H9 (cell line): ENCODE data around the gene NAB2. TPM values are rescaled to one million over a fixed set of nuclear protein-coding genes. Genes with fewer than 3 reads are reported as not detected.

Experiments used
- DNase-seq: peaks from one replicate; pipeline ENCODE4 v3.0.0-alpha.2; 2017
- H2AFZ ChIP-seq: one replicate; pipeline ENCODE4 v1.6.1; 2013; ENCODE audit warnings: mild to moderate bottlenecking, low read length, control low read depth, moderate library complexity
- H2AK5ac ChIP-seq: 2 replicates; pipeline ENCODE4 v1.6.1; 2013; ENCODE audit warnings: low read length, control low read depth, mixed read lengths; ENCODE audit not compliant: insufficient read length
- H2BK120ac ChIP-seq: one replicate; pipeline ENCODE4 v1.6.1; 2013; ENCODE audit warnings: low read depth, mild to moderate bottlenecking, low read length, control low read depth, inconsistent platforms; ENCODE audit not compliant: poor library complexity, severe bottlenecking
- H2BK12ac ChIP-seq: 2 replicates; pipeline ENCODE4 v1.6.1; 2013; ENCODE audit warnings: low read length, control low read depth, mixed read lengths, low read depth; ENCODE audit not compliant: insufficient read length
- H2BK15ac ChIP-seq: 2 replicates; pipeline ENCODE4 v1.6.1; 2013; ENCODE audit warnings: low read depth, low read length, control low read depth
- H2BK20ac ChIP-seq: one replicate; pipeline ENCODE4 v1.6.1; 2013; ENCODE audit warnings: low read depth, mild to moderate bottlenecking, low read length, control low read depth, inconsistent platforms; ENCODE audit not compliant: poor library complexity, severe bottlenecking
- H2BK5ac ChIP-seq: 2 replicates; pipeline ENCODE4 v1.6.1; 2013; ENCODE audit warnings: low read length, control low read depth, mixed read lengths; ENCODE audit not compliant: insufficient read length
- H3K14ac ChIP-seq: 2 replicates; pipeline ENCODE4 v1.6.1; 2013; ENCODE audit warnings: low read length, control low read depth; ENCODE audit not compliant: insufficient read depth
- H3K18ac ChIP-seq: 2 replicates; pipeline ENCODE4 v1.6.1; 2013; ENCODE audit warnings: low read depth, mild to moderate bottlenecking, mixed read lengths, low read length, control low read depth; ENCODE audit not compliant: insufficient read length
- H3K23ac ChIP-seq: 2 replicates; pipeline ENCODE4 v1.6.1; 2013; ENCODE audit warnings: low read length, control low read depth, mixed read lengths, low read depth; ENCODE audit not compliant: insufficient read length
- H3K23me2 ChIP-seq: 2 replicates; pipeline ENCODE4 v1.6.1; 2013; ENCODE audit warnings: low read depth, mild to moderate bottlenecking, mixed read lengths, low read length, control low read depth; ENCODE audit not compliant: insufficient read length, poor library complexity, severe bottlenecking
- H3K27ac ChIP-seq: 2 replicates; pipeline ENCODE4 v1.5.1; 2013; ENCODE audit warnings: low read length, control low read depth, mixed read lengths, low read depth; ENCODE audit not compliant: insufficient read length
- H3K27me3 ChIP-seq: 2 replicates; pipeline ENCODE4 v1.6.1; 2013; ENCODE audit warnings: low read length, control low read depth, inconsistent platforms; ENCODE audit not compliant: insufficient read depth
- H3K4ac ChIP-seq: 2 replicates; pipeline ENCODE4 v1.6.1; 2013; ENCODE audit warnings: low read depth, mild to moderate bottlenecking, control low read depth, inconsistent platforms, low read length, moderate library complexity
- H3K4me1 ChIP-seq: 2 replicates; pipeline ENCODE4 v1.6.1; 2013; ENCODE audit warnings: low read length, control low read depth, inconsistent platforms; ENCODE audit not compliant: insufficient read depth
- H3K4me2 ChIP-seq: 2 replicates; pipeline ENCODE4 v1.6.1; 2013; ENCODE audit warnings: low read length, control low read depth, mixed read lengths; ENCODE audit not compliant: insufficient read length, insufficient read depth
- H3K56ac ChIP-seq: 2 replicates; pipeline ENCODE4 v1.6.1; 2013; ENCODE audit warnings: low read depth, mild to moderate bottlenecking, mixed read lengths, low read length, control low read depth; ENCODE audit not compliant: insufficient read length
- H3K79me1 ChIP-seq: 2 replicates; pipeline ENCODE4 v1.6.1; 2013; ENCODE audit warnings: low read depth, mild to moderate bottlenecking, moderate library complexity, low read length, control low read depth, inconsistent platforms; ENCODE audit not compliant: insufficient read depth, poor library complexity, severe bottlenecking
- H3K79me2 ChIP-seq: 2 replicates; pipeline ENCODE4 v1.6.1; 2013; ENCODE audit warnings: low read length, control low read depth, inconsistent platforms; ENCODE audit not compliant: insufficient read depth
- H3K9ac ChIP-seq: 2 replicates; pipeline ENCODE4 v1.6.1; 2013; ENCODE audit warnings: low read length, control low read depth, mixed read lengths; ENCODE audit not compliant: insufficient read length; ENCODE audit errors: extremely low read depth
- H3K9me3 ChIP-seq: one replicate; pipeline ENCODE4 v1.6.1; 2013; ENCODE audit warnings: low read depth, low read length, inconsistent platforms; ENCODE audit not compliant: control insufficient read depth
- H3T11ph ChIP-seq: one replicate; pipeline ENCODE4 v1.6.1; 2013; ENCODE audit warnings: mild to moderate bottlenecking, low read length, control low read depth, inconsistent platforms
- H4K20me1 ChIP-seq: one replicate; pipeline ENCODE4 v1.6.1; 2013; ENCODE audit not compliant: control insufficient read depth, insufficient read length, insufficient read depth
- H4K5ac ChIP-seq: 2 replicates; pipeline ENCODE4 v1.6.1; 2013; ENCODE audit warnings: low read depth, mild to moderate bottlenecking, mixed read lengths, low read length, control low read depth; ENCODE audit not compliant: insufficient read length
- H4K8ac ChIP-seq: replicated peaks from 2 replicates; pipeline ENCODE4 v1.6.1; 2013; ENCODE audit warnings: low read length, control low read depth, mixed read lengths, low read depth; ENCODE audit not compliant: insufficient read length
- H4K91ac ChIP-seq: 2 replicates; pipeline ENCODE4 v1.6.1; 2013; ENCODE audit warnings: low read depth, mild to moderate bottlenecking, moderate library complexity, mixed read lengths, low read length, control low read depth; ENCODE audit not compliant: insufficient read length
- H3K27ac Mint-ChIP-seq, 3 experiments: 2 replicates in 2 of 3; 3 replicates in 1 of 3; pipeline ENCODE4 v1.8.0; 2020 to 2021; ENCODE audit warnings: mixed read lengths in 3 of 3, mild to moderate bottlenecking in 1 of 3, moderate library complexity in 1 of 3
- H3K27me3 Mint-ChIP-seq: 2 replicates; pipeline ENCODE4 v1.8.0; 2021; ENCODE audit warnings: low read depth, mild to moderate bottlenecking, moderate library complexity, mixed read lengths
- H3K36me3 Mint-ChIP-seq, 3 experiments: 2 replicates in 2 of 3; 3 replicates in 1 of 3; pipeline ENCODE4 v1.8.0; 2020 to 2021; ENCODE audit warnings: low read depth in 3 of 3, mixed read lengths in 3 of 3; ENCODE audit not compliant: insufficient read depth in 1 of 3
- H3K4me1 Mint-ChIP-seq, 2 experiments: 2 replicates each; pipeline ENCODE4 v1.8.0; 2020; ENCODE audit warnings: mixed read lengths in 2 of 2
- H3K4me3 Mint-ChIP-seq, 2 experiments: 2 replicates in 1 of 2; 3 replicates in 1 of 2; pipeline ENCODE4 v1.8.0; 2020 to 2021; ENCODE audit warnings: mild to moderate bottlenecking in 2 of 2, mixed read lengths in 2 of 2, moderate library complexity in 1 of 2
- H3K9me3 Mint-ChIP-seq, 2 experiments: 2 replicates in 1 of 2; 3 replicates in 1 of 2; pipeline ENCODE4 v1.8.0; 2020; ENCODE audit warnings: mild to moderate bottlenecking in 2 of 2, mixed read lengths in 2 of 2, moderate library complexity in 1 of 2
- CTCF ChIP-seq: fragments of 200-600 bp; sonication (generic); conservative IDR thresholded peaks from 3 replicates; pipeline ENCODE4 v1.8.0; 2021; ENCODE audit warnings: antibody characterized with exemption, mild to moderate bottlenecking
- WGBS: extraction: QIAGEN DNeasy Blood & Tissue Kit; methylation state at CpG from one replicate; pipeline ENCODE4 v1.1.7; 2013; ENCODE audit warnings: missing lambda C conversion rate, low lambda C conversion rate, mixed read lengths; ENCODE audit not compliant: insufficient read length; ENCODE audit errors: extremely low coverage; 5-methylcytosine and 5-hydroxymethylcytosine counted together
- total RNA-seq: library from RNA; stranded (reverse); gene quantifications from 2 replicates; pipeline ENCODE4 v1.2.1, GENCODE V29; 2021

The NAB2 gene
- total RNA-seq, 1 experiment from 2014 or later: 67.8 TPM

GRCh38 chr12:57099766-57100165 lies 10.9 kb downstream of the NAB2 start:
- H3K36me3 Mint-ChIP-seq: peaks cover 4 to 64% (median 56%) of the 10 kb centered on the region in 3 experiments
- no peak overlapping the region for H3K27ac ChIP-seq

More at GRCh38 chr12:57099766-57100165, 10.9 kb downstream of the NAB2 start:
- H3T11ph ChIP-seq: no peak overlapping the region
- no peak overlapping the region for H4K8ac ChIP-seq
- no peak overlapping the region for H3K14ac ChIP-seq
- no peak overlapping the region for H2BK12ac ChIP-seq
- H3K4ac ChIP-seq: no peak overlapping the region
- no peaks in the 10 kb centered on the region for H4K20me1 ChIP-seq
- no peak overlapping the region for H2BK15ac ChIP-seq
- H3K27me3 ChIP-seq: no peaks in the 10 kb centered on the region
- H3K4me3 Mint-ChIP-seq: no peak overlapping the region
- no peak overlapping the region for H2AK5ac ChIP-seq
- H2BK120ac ChIP-seq: no peak overlapping the region
- no peaks in the 10 kb centered on the region for H3K79me2 ChIP-seq
- no peak overlapping the region for H3K9ac ChIP-seq
- no peaks in the 10 kb centered on the region; the same call in 1 of the 2 replicates for H3K27me3 Mint-ChIP-seq
- H3K56ac ChIP-seq: no peak overlapping the region
- WGBS: no CpG with 5 or more reads among the region's 12 CpGs
- H2BK5ac ChIP-seq: no peak overlapping the region
- no peak overlapping the region for H4K91ac ChIP-seq
- no peak overlapping the region for H2BK20ac ChIP-seq
- no peak overlapping the region for H2AFZ ChIP-seq
- no peak for TF ChIP-seq CTCF
- H3K79me1 ChIP-seq: no peaks in the 10 kb centered on the region
- no peak overlapping the region; a peak in 1 of 7 replicates for H3K27ac Mint-ChIP-seq
- H3K4me2 ChIP-seq: no peak overlapping the region
- no peaks in the 10 kb centered on the region for H3K9me3 ChIP-seq
- no peaks in the 10 kb centered on the region for H3K9me3 Mint-ChIP-seq
- no peak for DNase-seq
- no peak overlapping the region for H3K23ac ChIP-seq
- H4K5ac ChIP-seq: no peak overlapping the region
- H3K4me1 ChIP-seq: no peaks in the 10 kb centered on the region
- no peak overlapping the region for H3K18ac ChIP-seq
- no peaks in the 10 kb centered on the region for H3K23me2 ChIP-seq
- H3K4me1 Mint-ChIP-seq: peaks cover 11 to 13% of the 10 kb centered on the region in 2 experiments
